HEK293T (cell line): Measurements from ENCODE around the gene SERPINI2.

Experiments
- BHLHE40 ChIP-seq: fragments of 450-650 bp; IDR thresholded peaks from 2 replicates; pipeline ENCODE4 v1.6.1; 2016; ENCODE audit warnings: mild to moderate bottlenecking, moderate library complexity, borderline replicate concordance
- SP1 ChIP-seq: fragments of 450-650 bp; IDR thresholded peaks from 2 replicates; pipeline ENCODE4 v1.6.1; 2017
- SUZ12 ChIP-seq: fragments of 450-650 bp; IDR thresholded peaks from 2 replicates; pipeline ENCODE4 v1.6.1; 2016; ENCODE audit warnings: mild to moderate bottlenecking

DNA sequence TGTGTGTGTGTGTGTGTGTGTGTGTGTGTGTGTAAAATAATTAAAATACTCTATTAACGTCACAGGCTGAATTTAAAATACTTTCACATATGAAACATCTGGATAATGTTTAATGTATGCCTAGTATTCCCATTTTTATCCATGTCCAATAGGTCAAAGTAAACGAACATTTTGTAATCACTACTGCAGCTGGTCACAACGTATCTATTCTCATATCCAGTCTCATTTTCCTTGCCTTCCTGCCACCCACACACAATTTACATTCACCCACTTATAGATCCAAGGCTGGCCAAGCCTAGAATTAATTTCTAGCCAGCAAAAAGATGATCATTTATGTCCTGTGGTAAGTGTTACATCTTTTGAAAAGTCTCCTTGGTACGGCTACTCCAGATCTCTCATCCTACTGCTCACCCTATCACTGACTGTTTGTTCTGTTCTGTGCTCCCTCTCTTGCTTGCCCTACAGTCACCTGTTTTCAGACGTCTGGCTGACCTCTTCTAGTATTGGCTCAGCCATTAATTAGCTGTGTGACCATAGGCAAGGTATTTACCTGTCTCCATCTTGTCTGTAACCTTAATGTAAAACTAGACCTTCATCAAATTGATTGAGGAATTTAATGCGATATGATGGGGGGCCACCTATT lies 17.6 kb downstream of the SERPINI2 start:
- TF ChIP-seq SP1 (no peak), SUZ12 (no peak), BHLHE40 (no peak)
